Measurements from ENCODE around the gene GRIA2. TPM values are rescaled to one million over a fixed set of nuclear protein-coding genes. Genes with fewer than 3 reads are reported as not detected.

Gene GRIA2
- total and polyA plus RNA-seq, 4 donors: 0.28 TPM; not detected in 3

DNA sequence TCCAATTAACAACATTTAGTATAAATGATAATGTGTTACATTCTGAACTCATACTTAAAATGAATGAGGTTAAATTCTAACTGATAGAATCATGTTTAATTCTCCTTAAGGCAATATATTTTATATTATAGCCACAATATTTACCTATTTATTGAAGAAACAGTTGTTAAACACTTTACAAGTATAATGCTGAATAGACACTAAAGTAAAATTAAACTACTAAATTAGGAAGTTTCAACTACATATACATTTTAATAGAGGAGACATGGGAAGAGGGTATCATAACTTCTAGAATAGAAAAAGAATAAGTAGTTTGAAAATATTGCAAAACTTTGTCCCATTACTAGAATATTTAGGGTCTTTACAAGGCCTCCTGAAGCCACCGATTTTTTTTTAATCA lies 36.2 kb upstream of the GRIA2 start (continued):
- TF ChIP-seq SP1 (IDR thresholded peaks at IDR 0.05) (no peak), FOXA2 (IDR thresholded peaks at IDR 0.05) (no peak)

DNA sequence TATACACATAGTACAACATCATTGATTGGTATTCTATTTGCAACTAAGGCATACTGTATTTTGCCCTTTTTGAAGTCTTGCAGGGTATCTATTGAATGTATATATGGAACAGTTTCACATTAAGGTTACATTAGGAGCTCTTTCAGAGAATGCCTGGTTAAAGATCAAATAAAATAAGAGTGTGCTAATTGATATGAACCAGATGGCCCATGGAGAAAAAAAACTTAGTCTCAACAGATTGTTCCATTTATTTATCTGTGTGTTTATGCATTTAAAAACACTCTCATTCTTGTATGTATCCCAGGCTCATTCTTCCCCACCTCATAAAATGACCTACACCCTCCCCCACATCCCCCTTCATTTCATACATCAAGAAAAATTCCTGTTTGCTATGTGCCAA lies 35.2 kb upstream of the GRIA2 start:
- H3K27me3 ChIP-seq (ENCODE audit: control insufficient read depth in 4 of 4, insufficient read depth in 4 of 4, low read length in 3 of 4): no peaks in the 10 kb centered on the region
- H3K9me3 ChIP-seq (ENCODE audit: control insufficient read depth in 4 of 4, low read length in 3 of 4): no peaks in the 10 kb centered on the region
- no peak for TF ChIP-seq EGR1 (IDR thresholded peaks at IDR 0.05; ENCODE audit: low read depth in 2 of 2)
- no peak overlapping the region for H3K27ac ChIP-seq (ENCODE audit: low read depth in 1 of 2, low read length in 2 of 2)
- DNase-seq (ENCODE audit: low spot score): no peak
- no peak overlapping the region for H3K9ac ChIP-seq (ENCODE audit: low read depth in 1 of 2, low read length in 2 of 2)
- no peak overlapping the region for H3K4me3 ChIP-seq (ENCODE audit: low read depth in 1 of 3, low read length in 3 of 3)
- H3K4me1 ChIP-seq (ENCODE audit: control insufficient read depth in 4 of 4, insufficient read depth in 4 of 4, low read length in 3 of 4): no peaks in the 10 kb centered on the region
- H3K36me3 ChIP-seq (ENCODE audit: control insufficient read depth in 4 of 4, insufficient read depth in 3 of 4, low read depth in 1 of 4, low read length in 3 of 4): no peaks in the 10 kb centered on the region

DNA sequence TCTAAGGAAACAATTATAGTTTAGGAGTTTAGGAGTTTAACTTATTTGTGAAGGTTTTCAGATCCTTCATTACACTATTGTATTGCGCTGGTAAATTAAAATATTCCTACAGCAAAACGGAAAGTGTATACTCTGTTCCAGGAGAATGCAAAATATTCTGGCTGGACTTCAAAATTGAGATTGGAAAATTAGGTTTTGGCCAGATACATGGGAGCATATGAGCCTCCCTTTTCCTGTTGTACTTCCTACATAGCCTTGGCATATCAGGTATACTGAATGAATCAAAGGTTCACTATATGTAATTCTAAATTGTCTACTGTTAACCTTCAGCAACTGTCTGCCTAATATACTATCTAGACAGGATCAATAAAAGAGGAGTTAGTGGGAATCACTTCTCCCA lies 25.2 kb upstream of the GRIA2 start:
- Histone ChIP-seq H3K4me1 (ENCODE audit: control insufficient read depth in 4 of 4, insufficient read depth in 4 of 4, low read length in 3 of 4) (no peaks in the 10 kb centered on the region), H3K36me3 (ENCODE audit: control insufficient read depth in 4 of 4, insufficient read depth in 3 of 4, low read depth in 1 of 4, low read length in 3 of 4) (no peaks in the 10 kb centered on the region), H3K27ac (ENCODE audit: low read depth in 1 of 2, low read length in 2 of 2) (no peak overlapping the region), H3K4me3 (ENCODE audit: low read depth in 1 of 3, low read length in 3 of 3) (no peak overlapping the region), H3K9ac (ENCODE audit: low read depth in 1 of 2, low read length in 2 of 2) (no peak overlapping the region), H3K9me3 (ENCODE audit: control insufficient read depth in 4 of 4, low read length in 3 of 4) (no peaks in the 10 kb centered on the region), H3K27me3 (ENCODE audit: control insufficient read depth in 4 of 4, insufficient read depth in 4 of 4, low read length in 3 of 4) (no peaks in the 10 kb centered on the region)
- DNase-seq (ENCODE audit: low spot score): no peak
- 85% methylated on average over 2 of the region's 2 CpGs for WGBS
- TF ChIP-seq JUND (IDR thresholded peaks at IDR 0.05): no peak
- TF ChIP-seq SP1 (IDR thresholded peaks at IDR 0.05): no peak
- TF ChIP-seq, protein P1, sequence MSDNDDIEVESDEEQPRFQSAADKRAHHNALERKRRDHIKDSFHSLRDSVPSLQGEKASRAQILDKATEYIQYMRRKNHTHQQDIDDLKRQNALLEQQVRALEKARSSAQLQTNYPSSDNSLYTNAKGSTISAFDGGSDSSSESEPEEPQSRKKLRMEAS (IDR thresholded peaks at IDR 0.05): no peak
- TF ChIP-seq FOXA1 (IDR thresholded peaks at IDR 0.05): no peak
- no peak for TF ChIP-seq YY1 (IDR thresholded peaks at IDR 0.05)
- no peak for TF ChIP-seq RXRA (IDR thresholded peaks at IDR 0.05)
- TF ChIP-seq, protein P2, sequence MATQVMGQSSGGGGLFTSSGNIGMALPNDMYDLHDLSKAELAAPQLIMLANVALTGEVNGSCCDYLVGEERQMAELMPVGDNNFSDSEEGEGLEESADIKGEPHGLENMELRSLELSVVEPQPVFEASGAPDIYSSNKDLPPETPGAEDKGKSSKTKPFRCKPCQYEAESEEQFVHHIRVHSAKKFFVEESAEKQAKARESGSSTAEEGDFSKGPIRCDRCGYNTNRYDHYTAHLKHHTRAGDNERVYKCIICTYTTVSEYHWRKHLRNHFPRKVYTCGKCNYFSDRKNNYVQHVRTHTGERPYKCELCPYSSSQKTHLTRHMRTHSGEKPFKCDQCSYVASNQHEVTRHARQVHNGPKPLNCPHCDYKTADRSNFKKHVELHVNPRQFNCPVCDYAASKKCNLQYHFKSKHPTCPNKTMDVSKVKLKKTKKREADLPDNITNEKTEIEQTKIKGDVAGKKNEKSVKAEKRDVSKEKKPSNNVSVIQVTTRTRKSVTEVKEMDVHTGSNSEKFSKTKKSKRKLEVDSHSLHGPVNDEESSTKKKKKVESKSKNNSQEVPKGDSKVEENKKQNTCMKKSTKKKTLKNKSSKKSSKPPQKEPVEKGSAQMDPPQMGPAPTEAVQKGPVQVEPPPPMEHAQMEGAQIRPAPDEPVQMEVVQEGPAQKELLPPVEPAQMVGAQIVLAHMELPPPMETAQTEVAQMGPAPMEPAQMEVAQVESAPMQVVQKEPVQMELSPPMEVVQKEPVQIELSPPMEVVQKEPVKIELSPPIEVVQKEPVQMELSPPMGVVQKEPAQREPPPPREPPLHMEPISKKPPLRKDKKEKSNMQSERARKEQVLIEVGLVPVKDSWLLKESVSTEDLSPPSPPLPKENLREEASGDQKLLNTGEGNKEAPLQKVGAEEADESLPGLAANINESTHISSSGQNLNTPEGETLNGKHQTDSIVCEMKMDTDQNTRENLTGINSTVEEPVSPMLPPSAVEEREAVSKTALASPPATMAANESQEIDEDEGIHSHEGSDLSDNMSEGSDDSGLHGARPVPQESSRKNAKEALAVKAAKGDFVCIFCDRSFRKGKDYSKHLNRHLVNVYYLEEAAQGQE (IDR thresholded peaks at IDR 0.05): no peak
- TF ChIP-seq RAD21 (IDR thresholded peaks at IDR 0.05): no peak
- TF ChIP-seq, protein P3, sequence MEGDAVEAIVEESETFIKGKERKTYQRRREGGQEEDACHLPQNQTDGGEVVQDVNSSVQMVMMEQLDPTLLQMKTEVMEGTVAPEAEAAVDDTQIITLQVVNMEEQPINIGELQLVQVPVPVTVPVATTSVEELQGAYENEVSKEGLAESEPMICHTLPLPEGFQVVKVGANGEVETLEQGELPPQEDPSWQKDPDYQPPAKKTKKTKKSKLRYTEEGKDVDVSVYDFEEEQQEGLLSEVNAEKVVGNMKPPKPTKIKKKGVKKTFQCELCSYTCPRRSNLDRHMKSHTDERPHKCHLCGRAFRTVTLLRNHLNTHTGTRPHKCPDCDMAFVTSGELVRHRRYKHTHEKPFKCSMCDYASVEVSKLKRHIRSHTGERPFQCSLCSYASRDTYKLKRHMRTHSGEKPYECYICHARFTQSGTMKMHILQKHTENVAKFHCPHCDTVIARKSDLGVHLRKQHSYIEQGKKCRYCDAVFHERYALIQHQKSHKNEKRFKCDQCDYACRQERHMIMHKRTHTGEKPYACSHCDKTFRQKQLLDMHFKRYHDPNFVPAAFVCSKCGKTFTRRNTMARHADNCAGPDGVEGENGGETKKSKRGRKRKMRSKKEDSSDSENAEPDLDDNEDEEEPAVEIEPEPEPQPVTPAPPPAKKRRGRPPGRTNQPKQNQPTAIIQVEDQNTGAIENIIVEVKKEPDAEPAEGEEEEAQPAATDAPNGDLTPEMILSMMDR (IDR thresholded peaks at IDR 0.05; ENCODE audit: low read depth, low read length, missing input control): no peak
- no peak for TF ChIP-seq NR2F2 (IDR thresholded peaks at IDR 0.05)
- no peak for TF ChIP-seq HNF4G (IDR thresholded peaks at IDR 0.05)
- no peak for TF ChIP-seq GABPA (IDR thresholded peaks at IDR 0.05 in 1 of 2, conservative IDR thresholded peaks at IDR 0.05 in 1 of 2)
- TF ChIP-seq EGR1 (IDR thresholded peaks at IDR 0.05; ENCODE audit: low read depth in 2 of 2): no peak
- TF ChIP-seq, protein P4, sequence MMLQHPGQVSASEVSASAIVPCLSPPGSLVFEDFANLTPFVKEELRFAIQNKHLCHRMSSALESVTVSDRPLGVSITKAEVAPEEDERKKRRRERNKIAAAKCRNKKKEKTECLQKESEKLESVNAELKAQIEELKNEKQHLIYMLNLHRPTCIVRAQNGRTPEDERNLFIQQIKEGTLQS (IDR thresholded peaks at IDR 0.05): no peak
- TF ChIP-seq, protein P5, sequence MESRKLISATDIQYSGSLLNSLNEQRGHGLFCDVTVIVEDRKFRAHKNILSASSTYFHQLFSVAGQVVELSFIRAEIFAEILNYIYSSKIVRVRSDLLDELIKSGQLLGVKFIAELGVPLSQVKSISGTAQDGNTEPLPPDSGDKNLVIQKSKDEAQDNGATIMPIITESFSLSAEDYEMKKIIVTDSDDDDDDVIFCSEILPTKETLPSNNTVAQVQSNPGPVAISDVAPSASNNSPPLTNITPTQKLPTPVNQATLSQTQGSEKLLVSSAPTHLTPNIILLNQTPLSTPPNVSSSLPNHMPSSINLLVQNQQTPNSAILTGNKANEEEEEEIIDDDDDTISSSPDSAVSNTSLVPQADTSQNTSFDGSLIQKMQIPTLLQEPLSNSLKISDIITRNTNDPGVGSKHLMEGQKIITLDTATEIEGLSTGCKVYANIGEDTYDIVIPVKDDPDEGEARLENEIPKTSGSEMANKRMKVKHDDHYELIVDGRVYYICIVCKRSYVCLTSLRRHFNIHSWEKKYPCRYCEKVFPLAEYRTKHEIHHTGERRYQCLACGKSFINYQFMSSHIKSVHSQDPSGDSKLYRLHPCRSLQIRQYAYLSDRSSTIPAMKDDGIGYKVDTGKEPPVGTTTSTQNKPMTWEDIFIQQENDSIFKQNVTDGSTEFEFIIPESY (IDR thresholded peaks at IDR 0.05): no peak
